GM19035 (cell line): ENCODE data around the gene CA9.

Experiments used
- ATAC-seq: cut with Tn5 transposase; IDR thresholded peaks from one replicate; pipeline ENCODE4 v1.9.1; 2021; ENCODE audit not compliant: unreplicated experiment

CA9 gene

GRCh38 chr9:35651956-35652828 lies 21.5 kb upstream of the CA9 start:
- ATAC-seq, result no peak

GRCh38 chr9:35652829-35653209 lies 20.9 kb upstream of the CA9 start:
- no peak for ATAC-seq

- ATAC-seq, result no peak
Observed at GRCh38 chr9:35653611-35654010, 20.1 kb upstream of the CA9 start.

GRCh38 chr9:35656348-35656747 lies 17.4 kb upstream of the CA9 start:
- ATAC-seq, result no peak

GRCh38 chr9:35656831-35657545 lies 16.7 kb upstream of the CA9 start:
- ATAC-seq, result no peak

GRCh38 chr9:35657546-35658136 lies 16.1 kb upstream of the CA9 start, which contains the start of gene RMRP:
Gene RMRP (minus strand): TSS chr9:35658019.
- peak; percentile 91 for ATAC-seq

- peak; percentile 70 for ATAC-seq
Observed at GRCh38 chr9:35658137-35658967, 15.4 kb upstream of the CA9 start, which contains the start of gene CCDC107. Gene CCDC107 (plus strand): TSS chr9:35658292. CDS start chr9:35658380, 88 bp downstream.

- no peak for ATAC-seq
Observed at GRCh38 chr9:35658968-35659220, 14.8 kb upstream of the CA9 start.

GRCh38 chr9:35659340-35659739 lies 14.4 kb upstream of the CA9 start:
- ATAC-seq, result no peak

GRCh38 chr9:35660966-35661415 lies 12.7 kb upstream of the CA9 start:
- no peak for ATAC-seq

GRCh38 chr9:35661756-35662350 lies 11.9 kb upstream of the CA9 start:
- ATAC-seq, result no peak

GRCh38 chr9:35662437-35662836 lies 11.3 kb upstream of the CA9 start:
- no peak for ATAC-seq

- peak; percentile 77 for ATAC-seq
Observed at GRCh38 chr9:35664531-35665470, 8.9 kb upstream of the CA9 start, which contains the start of gene ARHGEF39. Gene ARHGEF39 (minus strand): TSS chr9:35665195. CDS start chr9:35665169, 26 bp downstream.

GRCh38 chr9:35665471-35665818 lies 8.3 kb upstream of the CA9 start:
- no peak for ATAC-seq

- no peak for ATAC-seq
Observed at GRCh38 chr9:35666045-35666444, 7.7 kb upstream of the CA9 start.

GRCh38 chr9:35666549-35666948 lies 7.2 kb upstream of the CA9 start:
- ATAC-seq, result no peak

- no peak for ATAC-seq
Observed at GRCh38 chr9:35667939-35668338, 5.8 kb upstream of the CA9 start.

GRCh38 chr9:35669331-35670145 lies 4.2 kb upstream of the CA9 start:
- no peak for ATAC-seq

GRCh38 chr9:35674025-35674361 lies 265 bp downstream of the CA9 start:
- ATAC-seq, result no peak
